Measurements from ENCODE around the gene NPFFR2.
"Not testable (repeated sequence)": the region's sequence is repeated elsewhere in the genome, so short reads cannot be mapped to it uniquely, and the experiment has no call there.

Gene NPFFR2

GRCh38 chr4:72144241-72144640 is 112.4 kb downstream of the NPFFR2 start:
- no peak for TF ChIP-seq CTCF (conservative IDR thresholded peaks at IDR 0.05; ENCODE audit: low read depth, low read length)
- H3K4me3 ChIP-seq (ENCODE audit: low read length) = no peak overlapping the region
- no peak for DNase-seq (ENCODE audit: low read depth)

- no peak for TF ChIP-seq CTCF (conservative IDR thresholded peaks at IDR 0.05; ENCODE audit: low read depth, low read length)
- DNase-seq (ENCODE audit: low read depth) = no peak
- H3K4me3 ChIP-seq (ENCODE audit: low read length) = no peak overlapping the region
These were observed 120.9 kb downstream of the NPFFR2 start for GRCh38 chr4:72152731-72153130.

GRCh38 chr4:72153634-72154033 is 121.8 kb downstream of the NPFFR2 start:
- not testable (repeated sequence) for DNase-seq (ENCODE audit: low read depth); H3K4me3 ChIP-seq (ENCODE audit: low read length)

DNA sequence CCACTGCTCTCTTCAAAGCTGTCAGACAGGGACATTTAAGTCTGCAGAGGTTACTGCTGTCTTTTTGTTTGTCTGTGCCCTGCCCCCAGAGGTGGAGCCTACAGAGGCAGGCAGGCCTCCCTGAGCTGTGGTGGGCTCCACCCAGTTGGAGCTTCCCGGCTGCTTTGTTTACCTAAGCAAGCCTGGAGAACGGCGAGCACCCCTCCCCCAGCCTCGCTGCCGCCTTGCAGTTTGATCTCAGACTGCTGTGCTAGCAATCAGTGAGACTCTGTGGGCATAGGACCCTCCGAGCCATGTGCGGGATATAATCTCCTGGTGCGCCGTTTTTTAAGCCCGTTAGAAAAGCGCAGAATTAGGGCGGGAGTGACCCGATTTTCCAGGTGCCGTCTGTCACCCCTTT is 137.5 kb downstream of the NPFFR2 start:
- not testable (repeated sequence) for DNase-seq (ENCODE audit: low read depth); H3K4me3 ChIP-seq (ENCODE audit: low read length)

- TF ChIP-seq CTCF (conservative IDR thresholded peaks at IDR 0.05; ENCODE audit: low read depth, low read length) = no peak
- no peak overlapping the region for H3K4me3 ChIP-seq (ENCODE audit: low read length)
- DNase-seq (ENCODE audit: low read depth) = no peak
These were observed 138.1 kb downstream of the NPFFR2 start for GRCh38 chr4:72169861-72170260.

DNA sequence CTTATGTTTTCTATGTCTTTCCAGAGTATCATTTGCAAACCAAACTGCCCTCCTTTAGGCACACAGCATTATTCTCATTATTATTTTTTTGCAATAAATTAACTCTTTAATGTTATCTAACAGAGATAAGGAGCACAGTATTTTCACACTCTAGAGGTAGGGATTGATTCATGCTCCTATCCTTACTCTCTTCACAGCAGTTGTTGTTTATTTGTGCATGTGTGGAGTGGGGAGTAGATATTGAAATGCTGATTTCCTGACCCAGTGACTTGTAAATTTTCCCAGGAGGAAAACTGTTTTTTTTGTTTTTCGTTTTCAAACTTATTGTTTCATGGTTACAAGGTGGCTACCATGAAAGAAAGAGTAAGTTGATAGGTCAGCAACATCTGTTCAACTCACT is 140.0 kb downstream of the NPFFR2 start:
- DNase-seq (ENCODE audit: low read depth) = no peak
- no peak overlapping the region for H3K4me3 ChIP-seq (ENCODE audit: low read length)
- no peak for TF ChIP-seq CTCF (conservative IDR thresholded peaks at IDR 0.05; ENCODE audit: low read depth, low read length)

DNA sequence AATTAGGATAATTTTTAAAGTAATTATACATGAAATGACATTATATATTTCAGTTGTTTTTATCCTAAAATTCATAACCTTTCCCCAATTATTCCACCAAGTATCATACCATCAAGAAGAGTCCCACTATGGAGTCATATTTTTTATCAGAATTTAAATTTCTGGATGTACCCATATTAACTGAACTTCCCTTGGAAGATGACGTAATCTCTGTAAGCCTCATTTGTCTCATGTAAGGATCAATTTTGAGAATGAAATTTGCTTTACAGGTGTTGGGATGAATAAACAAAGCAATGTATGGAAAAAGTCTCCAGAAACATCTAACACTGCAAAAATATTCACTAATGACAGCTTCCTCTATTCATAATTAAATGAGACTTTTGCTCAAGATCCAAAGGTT is 147.5 kb downstream of the NPFFR2 start:
- no peak for TF ChIP-seq CTCF (conservative IDR thresholded peaks at IDR 0.05; ENCODE audit: low read depth, low read length)
- DNase-seq (ENCODE audit: low read depth) = no peak
- H3K4me3 ChIP-seq (ENCODE audit: low read length) = no peak overlapping the region

- no peak overlapping the region for H3K4me3 ChIP-seq (ENCODE audit: low read length)
- no peak for TF ChIP-seq CTCF (conservative IDR thresholded peaks at IDR 0.05; ENCODE audit: low read depth, low read length)
- no peak for DNase-seq (ENCODE audit: low read depth)
These were observed 154.9 kb downstream of the NPFFR2 start for GRCh38 chr4:72186714-72187113.

Data from retinal pigment epithelial cell (primary cell).